Muscle layer of colon (tissue), 2 donors: ENCODE measurements around the gene NCOA4.

Source experiments
- H3K27ac ChIP-seq: one replicate; pipeline ENCODE4 v1.7.0; 2013; ENCODE audit warnings: low read depth, mild to moderate bottlenecking, low read length, moderate library complexity
- H3K27me3 ChIP-seq, 2 donors: one replicate each; pipeline ENCODE4 v1.7.0; 2013; ENCODE audit warnings: low read length in 2 of 2, mild to moderate bottlenecking in 2 of 2; ENCODE audit not compliant: insufficient read depth in 2 of 2, control insufficient read depth in 1 of 2
- H3K36me3 ChIP-seq: one replicate; pipeline ENCODE4 v1.7.0; 2013; ENCODE audit warnings: mild to moderate bottlenecking, low read length; ENCODE audit not compliant: insufficient read depth
- H3K4me1 ChIP-seq: one replicate; pipeline ENCODE4 v1.7.0; 2013; ENCODE audit warnings: mild to moderate bottlenecking, low read length; ENCODE audit not compliant: insufficient read depth
- H3K4me3 ChIP-seq, 2 donors: one replicate each; pipeline ENCODE4 v1.7.0; 2013; ENCODE audit warnings: low read length in 2 of 2, low read depth in 1 of 2, mild to moderate bottlenecking in 1 of 2, moderate library complexity in 1 of 2
- H3K9ac ChIP-seq: one replicate; pipeline ENCODE4 v1.7.0; 2013; ENCODE audit warnings: low read length
- H3K9me3 ChIP-seq: one replicate; pipeline ENCODE4 v1.7.0; 2013; ENCODE audit warnings: mild to moderate bottlenecking, low read length
- donor health status: abdominal sarcoma.
- donor health status: Adenocarcinoma of cecum.

Gene NCOA4

DNA sequence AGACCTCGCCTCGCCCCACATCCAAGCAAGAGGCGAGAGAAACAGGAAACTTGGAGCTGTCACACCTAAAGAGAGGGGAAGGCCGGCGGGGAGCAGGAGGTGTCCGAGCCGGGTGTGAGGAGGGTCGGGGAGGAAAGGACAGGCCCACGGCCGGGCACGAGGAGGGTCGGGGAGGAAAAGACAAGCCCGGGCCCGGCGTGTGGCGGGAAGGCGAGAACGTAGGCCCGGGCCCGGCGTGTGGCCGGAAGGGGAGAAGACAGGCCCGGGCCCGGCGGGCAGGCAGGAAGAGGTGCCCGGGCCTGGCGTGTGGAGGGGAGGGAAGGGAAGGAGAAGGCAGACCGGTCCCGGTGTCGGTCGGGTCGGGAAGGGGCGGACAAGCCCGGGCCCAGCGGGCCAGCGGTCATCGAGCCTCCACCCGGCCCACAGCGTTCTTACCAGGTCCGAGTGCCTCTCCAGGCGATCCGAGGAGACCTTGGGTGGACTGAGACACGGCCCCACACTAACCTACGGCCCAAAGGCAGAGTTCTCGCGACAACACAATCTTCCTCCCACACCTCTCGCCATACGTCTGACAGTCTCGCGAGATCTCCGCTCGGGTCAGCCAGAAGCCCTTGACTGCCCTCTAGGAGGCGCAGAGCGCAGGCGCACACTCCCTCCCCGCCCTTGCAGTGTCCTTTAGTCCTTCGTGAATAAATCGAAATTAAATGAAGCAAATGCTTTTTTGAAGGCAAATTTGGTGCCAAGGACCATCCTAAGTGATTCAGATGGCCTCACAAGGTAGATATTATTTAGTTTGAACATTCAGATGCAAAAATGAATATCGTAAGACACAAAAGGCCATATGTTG, at the start of gene NCOA4:
Gene NCOA4, minus strand, starts transcription at position 533 of the 847 bp plus-strand sequence. CDS start 13,943 bp downstream, outside the sequence.
- no peaks in the 10 kb centered on the region for H3K9me3 ChIP-seq
- peak within 1 kb of the TSS; percentile 87 to 89 for H3K4me3 ChIP-seq
- peaks cover 42% of the 10 kb centered on the region for H3K4me1 ChIP-seq
- no peaks in the 10 kb centered on the region for H3K36me3 ChIP-seq
- peak within 1 kb of the TSS; percentile 98 for H3K9ac ChIP-seq
- H3K27ac ChIP-seq, result peak within 1 kb of the TSS; percentile 87
- H3K27me3 ChIP-seq, result no peaks in the 10 kb centered on the region

DNA sequence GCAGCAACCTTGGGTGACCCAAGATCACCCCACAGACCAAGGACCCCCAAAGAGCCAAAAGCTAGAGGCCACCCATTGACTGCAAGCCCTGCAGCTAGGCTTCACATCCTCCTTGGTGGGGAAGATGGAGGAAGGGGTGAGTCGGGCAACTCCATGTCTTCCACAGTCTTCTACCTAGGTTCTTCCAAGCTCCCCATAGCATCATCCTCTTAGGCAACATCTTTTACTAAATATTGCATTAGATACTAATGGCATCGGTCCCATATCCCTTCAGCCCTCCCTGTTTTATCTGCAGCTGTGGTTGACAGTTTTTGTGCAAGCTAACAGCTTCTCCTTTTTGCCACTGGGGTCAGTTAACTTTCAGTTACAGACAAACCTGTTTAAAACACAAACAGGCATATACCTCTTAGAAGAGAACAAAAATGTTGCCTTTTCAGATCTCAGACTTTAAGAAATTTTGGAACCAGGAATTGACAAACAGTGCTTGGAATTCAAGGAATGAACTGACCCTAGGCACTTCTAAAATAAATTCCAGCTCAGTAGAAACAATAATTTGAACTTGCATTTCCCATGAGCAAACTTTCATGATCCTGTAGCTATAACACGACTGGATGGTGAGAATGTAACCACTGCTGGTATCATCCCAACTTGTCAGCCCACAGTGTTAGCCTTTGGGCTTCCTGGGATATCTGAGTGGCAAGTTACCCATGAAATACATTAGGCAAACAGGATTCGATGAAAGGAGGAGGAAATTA, 49.6 kb upstream of the NCOA4 start:
- no peaks in the 10 kb centered on the region for H3K9me3 ChIP-seq
- H3K27ac ChIP-seq, result no peak overlapping the region
- no peaks in the 10 kb centered on the region for H3K36me3 ChIP-seq

GRCh38 chr10:46077731-46078413, 47.4 kb upstream of the NCOA4 start:
- H3K9me3 ChIP-seq, result no peaks in the 10 kb centered on the region
- no peaks in the 10 kb centered on the region for H3K36me3 ChIP-seq
- H3K9ac ChIP-seq, result no peak overlapping the region
- no peak overlapping the region for H3K4me3 ChIP-seq
- H3K27me3 ChIP-seq, result no peaks in the 10 kb centered on the region
- H3K27ac ChIP-seq, result no peak overlapping the region
- H3K4me1 ChIP-seq, result no peaks in the 10 kb centered on the region

More for the DNA sequence above, 49.6 kb upstream of the NCOA4 start:
- Histone ChIP-seq H3K4me3 (no peak overlapping the region), H3K4me1 (no peaks in the 10 kb centered on the region), H3K9ac (no peak overlapping the region), H3K27me3 (no peaks in the 10 kb centered on the region)

DNA sequence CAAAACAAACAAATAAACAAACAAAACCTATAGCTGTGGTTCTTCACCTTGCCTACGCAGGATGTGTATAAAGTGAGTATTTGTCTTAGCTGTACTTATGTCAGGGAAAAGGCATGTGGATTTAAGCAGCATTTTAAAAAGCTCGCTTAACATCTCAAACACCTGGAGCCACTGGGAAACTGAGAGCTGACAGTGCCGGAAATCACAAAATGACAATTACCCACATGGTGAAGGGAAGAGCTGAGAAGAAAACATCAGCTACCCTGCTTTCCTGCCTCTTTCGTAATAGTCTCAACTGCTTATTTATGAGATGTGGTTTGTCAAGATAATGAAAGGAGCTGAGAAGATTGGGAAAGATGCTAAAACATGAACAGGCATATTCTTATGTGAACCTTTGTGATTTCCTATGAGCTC, 46.7 kb upstream of the NCOA4 start:
- H3K27ac ChIP-seq, result no peak overlapping the region
- no peaks in the 10 kb centered on the region for H3K27me3 ChIP-seq
- H3K36me3 ChIP-seq, result no peaks in the 10 kb centered on the region
- H3K9ac ChIP-seq, result no peak overlapping the region
- no peaks in the 10 kb centered on the region for H3K4me1 ChIP-seq
- no peaks in the 10 kb centered on the region for H3K9me3 ChIP-seq
- H3K4me3 ChIP-seq, result no peak overlapping the region

- no peak overlapping the region for H3K27ac ChIP-seq
- no peaks in the 10 kb centered on the region for H3K9me3 ChIP-seq
- H3K4me3 ChIP-seq, result no peak overlapping the region
- H3K9ac ChIP-seq, result no peak overlapping the region
- no peaks in the 10 kb centered on the region for H3K27me3 ChIP-seq
- no peaks in the 10 kb centered on the region for H3K36me3 ChIP-seq
- H3K4me1 ChIP-seq, result no peaks in the 10 kb centered on the region
Observed at GRCh38 chr10:46075869-46076268, 45.4 kb upstream of the NCOA4 start.

DNA sequence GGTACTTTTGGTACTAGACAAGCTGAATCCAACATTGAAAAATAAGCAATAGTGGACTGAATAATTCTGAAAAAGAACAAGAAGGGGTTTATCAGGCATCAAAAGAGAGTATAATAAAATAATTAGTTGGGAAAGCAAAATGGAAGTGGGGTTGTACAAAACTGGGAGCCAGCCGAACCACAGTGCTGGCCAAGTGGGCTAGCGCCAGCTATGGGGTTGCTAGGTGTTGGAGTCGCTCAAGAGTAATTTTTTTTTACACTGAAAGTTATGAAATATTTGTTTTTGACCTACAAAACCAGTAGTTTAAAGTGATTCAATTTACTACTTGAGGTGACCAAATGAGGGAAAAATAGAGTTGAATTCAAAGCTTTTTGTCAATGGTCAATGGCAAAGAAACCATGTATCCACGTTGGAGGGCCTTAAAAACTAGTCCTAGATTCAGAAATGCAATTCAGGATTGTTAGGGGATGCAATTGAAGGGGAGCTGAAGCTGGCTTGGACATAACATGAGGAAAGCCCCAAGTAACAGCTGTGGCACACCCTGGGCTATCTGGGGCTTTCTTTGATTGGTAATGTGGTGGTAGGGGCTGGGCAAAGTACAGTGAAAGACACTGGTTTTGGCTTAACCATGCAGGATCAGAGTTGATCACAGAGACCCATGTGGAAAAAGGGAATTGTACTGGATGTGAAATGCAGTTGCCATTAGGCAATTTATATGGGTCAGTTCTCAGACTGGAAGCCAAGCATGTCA, 43.9 kb upstream of the NCOA4 start:
- no peak overlapping the region for H3K4me3 ChIP-seq
- no peaks in the 10 kb centered on the region for H3K4me1 ChIP-seq
- H3K36me3 ChIP-seq, result no peaks in the 10 kb centered on the region
- no peak overlapping the region for H3K27ac ChIP-seq
- no peaks in the 10 kb centered on the region for H3K9me3 ChIP-seq
- no peak overlapping the region for H3K9ac ChIP-seq
- no peaks in the 10 kb centered on the region for H3K27me3 ChIP-seq

- no peaks in the 10 kb centered on the region for H3K4me1 ChIP-seq
- H3K27me3 ChIP-seq, result no peaks in the 10 kb centered on the region
- H3K4me3 ChIP-seq, result no peak overlapping the region
- H3K9ac ChIP-seq, result no peak overlapping the region
- no peaks in the 10 kb centered on the region for H3K9me3 ChIP-seq
- no peak overlapping the region for H3K27ac ChIP-seq
- H3K36me3 ChIP-seq, result no peaks in the 10 kb centered on the region
Observed at GRCh38 chr10:46073564-46073963, 43.1 kb upstream of the NCOA4 start.

GRCh38 chr10:46070749-46071148, 40.3 kb upstream of the NCOA4 start:
- H3K4me1 ChIP-seq, result no peaks in the 10 kb centered on the region
- H3K36me3 ChIP-seq, result no peaks in the 10 kb centered on the region
- no peaks in the 10 kb centered on the region for H3K27me3 ChIP-seq
- no peak overlapping the region for H3K9ac ChIP-seq
- H3K9me3 ChIP-seq, result no peaks in the 10 kb centered on the region
- H3K4me3 ChIP-seq, result no peak overlapping the region
- H3K27ac ChIP-seq, result no peak overlapping the region

GRCh38 chr10:46069771-46070463, 39.5 kb upstream of the NCOA4 start:
- Histone ChIP-seq H3K27me3 (no peaks in the 10 kb centered on the region), H3K27ac (no peak overlapping the region), H3K36me3 (no peaks in the 10 kb centered on the region), H3K4me3 (no peak overlapping the region), H3K9ac (no peak overlapping the region), H3K4me1 (no peaks in the 10 kb centered on the region), H3K9me3 (no peaks in the 10 kb centered on the region)

- Histone ChIP-seq H3K9me3 (no peaks in the 10 kb centered on the region), H3K4me1 (no peaks in the 10 kb centered on the region), H3K4me3 (no peak overlapping the region), H3K27me3 (no peaks in the 10 kb centered on the region), H3K27ac (no peak overlapping the region), H3K36me3 (no peaks in the 10 kb centered on the region), H3K9ac (no peak overlapping the region)
Observed at GRCh38 chr10:46068905-46069304, 38.5 kb upstream of the NCOA4 start.
